Upper lobe of left lung (tissue), 4 donors: ENCODE measurements around the gene AP3D1.

Experiments used
- POLR2A ChIP-seq, 4 donors: fragments of 450-650 bp; IDR thresholded peaks; one replicate each; pipeline ENCODE4 v1.5.1; 2016 to 2017; ENCODE audit warnings: antibody characterized with exemption in 4 of 4, mild to moderate bottlenecking in 2 of 4
- TF ChIP-seq, protein P1 (sequence below), 6 experiments: fragments of 450-650 bp in 4 of 6; fragments of 200-600 bp in 2 of 6; sonication (generic) in 2 of 6; IDR thresholded peaks; one replicate each; pipeline ENCODE4 v1.5.1; 2016 to 2019; ENCODE audit warnings: antibody characterized with exemption in 6 of 6

DNA sequence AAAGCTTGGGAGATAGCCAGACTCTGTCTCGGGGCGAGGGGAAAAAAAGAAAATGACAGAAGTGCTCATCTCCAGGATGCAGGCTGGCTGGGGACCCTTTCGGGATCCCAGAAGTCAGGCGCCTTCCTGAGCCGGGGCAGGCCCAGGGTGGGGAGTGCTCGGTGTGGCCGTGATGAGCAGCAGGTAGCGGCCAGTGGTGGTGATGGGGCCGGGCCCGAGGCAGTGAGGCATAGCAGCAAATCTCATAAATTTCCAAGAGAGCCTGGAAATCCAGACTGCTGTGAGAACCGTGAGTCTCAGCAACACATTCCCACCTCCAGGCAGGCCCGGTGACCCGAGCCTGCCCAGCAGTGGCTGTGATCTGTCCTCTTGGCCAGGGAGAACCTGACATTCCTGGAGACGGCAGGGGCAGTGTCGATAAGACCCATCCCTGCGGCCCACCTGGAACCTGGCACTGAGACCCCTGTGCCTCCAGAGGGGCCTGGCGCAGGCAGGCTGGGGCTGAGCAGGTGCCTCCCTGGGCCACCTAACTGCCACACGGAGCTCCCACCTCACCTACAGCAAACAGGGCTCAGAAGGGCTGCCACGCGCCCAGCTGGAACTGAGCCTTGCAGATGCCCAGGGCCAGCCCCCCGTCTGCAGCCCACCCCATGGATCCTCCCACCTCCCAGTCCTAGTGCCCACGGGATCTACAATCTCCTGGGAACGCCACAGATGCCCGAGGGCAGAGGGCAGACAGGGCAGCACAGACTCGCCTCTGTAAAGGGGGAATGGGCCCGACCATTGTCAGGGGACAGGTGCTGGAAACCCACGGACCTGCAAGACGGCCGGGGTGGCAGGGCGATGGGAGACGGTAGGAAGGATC lies 31.2 kb downstream of the AP3D1 start:
- TF ChIP-seq, protein P1, sequence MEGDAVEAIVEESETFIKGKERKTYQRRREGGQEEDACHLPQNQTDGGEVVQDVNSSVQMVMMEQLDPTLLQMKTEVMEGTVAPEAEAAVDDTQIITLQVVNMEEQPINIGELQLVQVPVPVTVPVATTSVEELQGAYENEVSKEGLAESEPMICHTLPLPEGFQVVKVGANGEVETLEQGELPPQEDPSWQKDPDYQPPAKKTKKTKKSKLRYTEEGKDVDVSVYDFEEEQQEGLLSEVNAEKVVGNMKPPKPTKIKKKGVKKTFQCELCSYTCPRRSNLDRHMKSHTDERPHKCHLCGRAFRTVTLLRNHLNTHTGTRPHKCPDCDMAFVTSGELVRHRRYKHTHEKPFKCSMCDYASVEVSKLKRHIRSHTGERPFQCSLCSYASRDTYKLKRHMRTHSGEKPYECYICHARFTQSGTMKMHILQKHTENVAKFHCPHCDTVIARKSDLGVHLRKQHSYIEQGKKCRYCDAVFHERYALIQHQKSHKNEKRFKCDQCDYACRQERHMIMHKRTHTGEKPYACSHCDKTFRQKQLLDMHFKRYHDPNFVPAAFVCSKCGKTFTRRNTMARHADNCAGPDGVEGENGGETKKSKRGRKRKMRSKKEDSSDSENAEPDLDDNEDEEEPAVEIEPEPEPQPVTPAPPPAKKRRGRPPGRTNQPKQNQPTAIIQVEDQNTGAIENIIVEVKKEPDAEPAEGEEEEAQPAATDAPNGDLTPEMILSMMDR (IDR thresholded peaks at IDR 0.05): no peak
- TF ChIP-seq POLR2A (IDR thresholded peaks at IDR 0.05): no peak
